Tibial nerve (tissue), 4 donors: ENCODE data around the gene RMI2.

Experiments used
- EP300 ChIP-seq, 2 donors: sonication (generic); formaldehyde crosslinking; IDR thresholded peaks; one replicate each; pipeline ENCODE4 v1.6.1; 2017; ENCODE audit warnings: antibody characterized with exemption in 2 of 2, mild to moderate bottlenecking in 1 of 2
- POLR2A ChIP-seq, 2 donors: fragments of 450-650 bp; IDR thresholded peaks; one replicate each; pipeline ENCODE4 v1.6.1; 2017; ENCODE audit warnings: antibody characterized with exemption in 2 of 2, mild to moderate bottlenecking in 2 of 2, moderate library complexity in 2 of 2
- TF ChIP-seq, protein P1 (sequence below), 5 experiments: fragments of 200-600 bp in 3 of 5; fragments of 450-650 bp in 2 of 5; sonication (generic) in 3 of 5; IDR thresholded peaks; one replicate each; pipeline ENCODE4 v1.5.1; 2016 to 2019; ENCODE audit warnings: antibody characterized with exemption in 5 of 5, mild to moderate bottlenecking in 3 of 5, moderate library complexity in 2 of 5

DNA sequence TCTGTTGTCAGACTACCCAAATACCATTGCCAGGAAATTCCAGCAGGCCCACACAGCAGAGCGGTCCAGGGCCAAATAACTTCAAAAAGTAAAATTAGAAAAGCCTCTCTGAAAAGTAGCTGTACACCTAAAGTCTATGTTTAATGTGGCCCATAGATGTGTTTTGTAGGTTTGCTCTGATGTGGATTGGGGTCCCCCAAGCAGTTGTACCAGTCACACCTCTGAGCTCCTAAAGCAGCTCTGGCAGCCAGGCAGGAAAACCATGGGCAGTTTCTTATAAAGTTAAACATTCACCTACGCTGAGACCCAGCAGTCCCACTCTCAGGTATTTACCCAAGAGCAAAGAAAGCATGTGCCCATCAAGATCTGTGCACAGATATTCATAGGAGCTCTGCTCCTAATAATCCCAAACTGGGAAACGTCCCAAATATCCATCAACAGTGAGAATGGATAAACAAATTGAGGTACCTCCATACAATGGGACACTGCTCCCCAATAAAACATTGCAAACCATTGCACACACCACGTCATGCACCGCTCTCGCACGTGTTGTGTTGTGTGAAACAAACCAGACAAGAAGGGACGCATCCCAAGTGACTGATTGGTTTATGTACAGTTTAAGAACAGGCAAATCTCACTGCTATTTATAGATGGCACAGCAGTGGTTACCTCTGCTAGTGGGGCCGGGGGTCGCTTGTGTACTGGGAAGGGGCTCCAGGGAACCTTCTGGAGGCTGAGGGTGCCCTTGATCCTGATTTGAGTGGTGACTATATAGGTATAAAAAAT is 48.4 kb upstream of the RMI2 start:
- TF ChIP-seq, protein P1, sequence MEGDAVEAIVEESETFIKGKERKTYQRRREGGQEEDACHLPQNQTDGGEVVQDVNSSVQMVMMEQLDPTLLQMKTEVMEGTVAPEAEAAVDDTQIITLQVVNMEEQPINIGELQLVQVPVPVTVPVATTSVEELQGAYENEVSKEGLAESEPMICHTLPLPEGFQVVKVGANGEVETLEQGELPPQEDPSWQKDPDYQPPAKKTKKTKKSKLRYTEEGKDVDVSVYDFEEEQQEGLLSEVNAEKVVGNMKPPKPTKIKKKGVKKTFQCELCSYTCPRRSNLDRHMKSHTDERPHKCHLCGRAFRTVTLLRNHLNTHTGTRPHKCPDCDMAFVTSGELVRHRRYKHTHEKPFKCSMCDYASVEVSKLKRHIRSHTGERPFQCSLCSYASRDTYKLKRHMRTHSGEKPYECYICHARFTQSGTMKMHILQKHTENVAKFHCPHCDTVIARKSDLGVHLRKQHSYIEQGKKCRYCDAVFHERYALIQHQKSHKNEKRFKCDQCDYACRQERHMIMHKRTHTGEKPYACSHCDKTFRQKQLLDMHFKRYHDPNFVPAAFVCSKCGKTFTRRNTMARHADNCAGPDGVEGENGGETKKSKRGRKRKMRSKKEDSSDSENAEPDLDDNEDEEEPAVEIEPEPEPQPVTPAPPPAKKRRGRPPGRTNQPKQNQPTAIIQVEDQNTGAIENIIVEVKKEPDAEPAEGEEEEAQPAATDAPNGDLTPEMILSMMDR (IDR thresholded peaks at IDR 0.05): no peak
- TF ChIP-seq POLR2A (IDR thresholded peaks at IDR 0.05): no peak
- no peak for TF ChIP-seq EP300 (IDR thresholded peaks at IDR 0.05)
